Measurements from ENCODE around the gene CIZ1.

Gene CIZ1

GRCh38 chr9:128151309-128152132 lies 39.9 kb downstream of the CIZ1 start:
- Histone ChIP-seq H3K27me3 (ENCODE audit: control insufficient read depth in 3 of 3, insufficient read depth in 3 of 3, low read depth in 1 of 3, low read length in 3 of 3) (no peaks in the 10 kb centered on the region), H4K8ac (ENCODE audit: low read depth, low read length) (no peak overlapping the region), H4K91ac (ENCODE audit: low read depth, low read length, poor library complexity) (no peak overlapping the region), H2BK15ac (ENCODE audit: low read length) (peak overlapping the region; percentile 72), H2BK120ac (ENCODE audit: low read depth, low read length) (no peak overlapping the region), H2BK12ac (ENCODE audit: low read length) (no peak overlapping the region), H2AK5ac (ENCODE audit: low read depth, low read length) (peak overlapping the region; percentile 63), H3K18ac (ENCODE audit: low read length) (peak overlapping the region; percentile 64), H3K23ac (ENCODE audit: low read depth, low read length, poor library complexity) (no peak overlapping the region), H3K14ac (ENCODE audit: low read length) (no peak overlapping the region), H2BK5ac (ENCODE audit: low read length) (peak overlapping the region; percentile 61), H3K9me3 (replicated peaks in 1 of 2; ENCODE audit: control insufficient read depth in 2 of 2, insufficient read depth in 1 of 2, low read depth in 1 of 2, low read length in 2 of 2) (no peaks in the 10 kb centered on the region), H3K4me1 (ENCODE audit: control insufficient read depth in 2 of 2, insufficient read depth in 1 of 2, low read depth in 1 of 2, low read length in 2 of 2) (peaks cover 2 to 12% of the 10 kb centered on the region in 2 donors), H3K79me1 (ENCODE audit: low read depth, low read length) (peaks cover 1% of the 10 kb centered on the region), H3K4ac (ENCODE audit: low read length) (no peak overlapping the region), H3K4me2 (ENCODE audit: insufficient read depth, low read length, poor library complexity, severe bottlenecking) (no peak overlapping the region), H3K36me3 (replicated peaks in 1 of 2; ENCODE audit: control insufficient read depth in 2 of 2, insufficient read depth in 2 of 2, low read length in 2 of 2) (no peaks in the 10 kb centered on the region), H3K27ac (replicated peaks; ENCODE audit: low read length) (no peak overlapping the region), H3K4me3 (ENCODE audit: low read length in 2 of 2) (no peak overlapping the region), H3K9ac (ENCODE audit: low read depth, low read length, poor library complexity) (no peak overlapping the region), H2AFZ (ENCODE audit: low read length) (peak overlapping the region; percentile 48)
- no peak for DNase-seq (ENCODE audit: low spot score)
- WGBS, 2 donors (ENCODE audit: extremely low coverage in 2 of 2, insufficient read length in 2 of 2, insufficient replicate concordance in 1 of 2) = no CpG with 5 or more reads among the region's 18 CpGs

DNA sequence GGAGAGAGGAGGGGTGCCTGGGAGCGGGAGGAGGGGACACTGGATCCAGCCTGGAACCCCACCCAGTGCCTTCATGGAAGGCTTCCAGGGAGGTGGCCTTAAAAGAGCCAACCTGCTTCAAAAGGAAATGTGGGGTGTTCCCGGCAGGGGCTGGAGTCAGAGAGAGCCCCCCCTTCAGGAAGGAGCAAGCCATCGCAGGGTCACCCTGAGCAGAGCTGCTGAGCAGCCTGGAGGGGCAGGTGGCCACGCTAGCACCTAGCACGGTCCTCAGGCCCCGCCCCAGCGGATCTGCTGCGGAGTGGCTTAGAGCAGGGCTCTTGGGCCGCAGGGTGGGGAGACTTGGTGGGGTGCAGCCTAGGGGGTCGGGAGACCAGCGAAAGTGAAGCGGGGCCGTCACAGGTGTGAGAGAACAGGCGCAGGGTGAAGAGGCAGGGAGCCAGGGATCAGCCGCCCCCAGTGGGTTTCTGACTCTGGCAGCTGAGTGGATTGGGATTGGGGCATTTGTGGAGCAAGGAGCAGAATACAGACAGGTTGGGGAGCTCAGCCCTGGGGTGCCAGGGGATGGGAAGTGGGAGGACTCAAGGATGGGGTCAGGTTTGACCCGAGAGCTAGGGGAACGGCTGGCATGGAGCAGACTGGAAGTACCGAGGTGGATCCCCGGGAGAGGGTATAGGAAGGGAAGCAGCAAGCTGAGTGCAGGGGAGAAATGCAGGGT lies 40.6 kb downstream of the CIZ1 start:
- peak overlapping the region; percentile 61 for H2BK5ac ChIP-seq (ENCODE audit: low read length)
- no peak overlapping the region for H3K4me2 ChIP-seq (ENCODE audit: insufficient read depth, low read length, poor library complexity, severe bottlenecking)
- peak overlapping the region in 1 of 2 donors; percentile 17 for H3K4me3 ChIP-seq (ENCODE audit: low read length in 2 of 2)
- no peak overlapping the region for H3K27ac ChIP-seq (replicated peaks; ENCODE audit: low read length)
- no peaks in the 10 kb centered on the region for H3K36me3 ChIP-seq (replicated peaks in 1 of 2; ENCODE audit: control insufficient read depth in 2 of 2, insufficient read depth in 2 of 2, low read length in 2 of 2)
- peaks cover 2 to 12% of the 10 kb centered on the region in 2 donors for H3K4me1 ChIP-seq (ENCODE audit: control insufficient read depth in 2 of 2, insufficient read depth in 1 of 2, low read depth in 1 of 2, low read length in 2 of 2)
- H3K79me1 ChIP-seq (ENCODE audit: low read depth, low read length) = peaks cover 1% of the 10 kb centered on the region
- H2BK120ac ChIP-seq (ENCODE audit: low read depth, low read length) = peak overlapping the region; percentile 7
- WGBS, 2 donors (ENCODE audit: extremely low coverage in 2 of 2, insufficient read length in 2 of 2, insufficient replicate concordance in 1 of 2) = no CpG with 5 or more reads among the region's 19 CpGs
- peak overlapping the region; percentile 72 for H2BK15ac ChIP-seq (ENCODE audit: low read length)
- H3K9me3 ChIP-seq (replicated peaks in 1 of 2; ENCODE audit: control insufficient read depth in 2 of 2, insufficient read depth in 1 of 2, low read depth in 1 of 2, low read length in 2 of 2) = no peaks in the 10 kb centered on the region
- H3K23ac ChIP-seq (ENCODE audit: low read depth, low read length, poor library complexity) = no peak overlapping the region
- peak overlapping the region; percentile 48 for H2AFZ ChIP-seq (ENCODE audit: low read length)
- H4K91ac ChIP-seq (ENCODE audit: low read depth, low read length, poor library complexity) = no peak overlapping the region
- no peak for DNase-seq (ENCODE audit: low spot score)
- H3K18ac ChIP-seq (ENCODE audit: low read length) = peak overlapping the region; percentile 66
- no peak overlapping the region for H3K14ac ChIP-seq (ENCODE audit: low read length)
- H2AK5ac ChIP-seq (ENCODE audit: low read depth, low read length) = peak overlapping the region; percentile 63
- no peak overlapping the region for H3K4ac ChIP-seq (ENCODE audit: low read length)
- H3K27me3 ChIP-seq (ENCODE audit: control insufficient read depth in 3 of 3, insufficient read depth in 3 of 3, low read depth in 1 of 3, low read length in 3 of 3) = no peaks in the 10 kb centered on the region
- H4K8ac ChIP-seq (ENCODE audit: low read depth, low read length) = no peak overlapping the region
- H2BK12ac ChIP-seq (ENCODE audit: low read length) = no peak overlapping the region
- H3K9ac ChIP-seq (ENCODE audit: low read depth, low read length, poor library complexity) = no peak overlapping the region

DNA sequence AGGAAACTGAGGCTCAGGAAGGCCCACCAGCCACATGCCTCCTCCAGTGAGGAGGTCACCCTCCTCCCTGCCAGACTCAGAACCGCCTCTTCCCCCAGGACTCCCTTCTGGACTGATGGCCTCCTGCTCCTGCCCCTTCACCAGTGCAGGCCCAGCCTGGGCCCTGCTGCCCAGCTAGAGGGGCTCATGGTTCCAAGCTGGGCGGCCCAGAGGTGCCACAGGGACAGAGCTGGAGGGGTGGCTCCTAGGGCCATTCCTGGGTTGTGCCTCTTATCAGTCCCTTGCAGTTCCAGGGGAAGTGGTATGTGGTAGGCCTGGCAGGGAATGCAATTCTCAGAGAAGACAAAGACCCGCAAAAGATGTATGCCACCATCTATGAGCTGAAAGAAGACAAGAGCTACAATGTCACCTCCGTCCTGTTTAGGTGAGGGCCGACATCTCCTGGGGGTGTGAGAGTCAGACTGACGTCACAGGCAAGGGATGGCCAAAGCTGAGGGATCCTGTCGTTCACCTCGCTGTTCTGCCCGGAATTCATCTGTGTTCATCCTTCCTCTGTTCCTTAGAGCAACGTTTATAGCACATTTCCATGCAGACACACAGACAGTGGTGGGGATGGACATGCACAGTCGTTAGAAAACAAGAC lies 41.3 kb downstream of the CIZ1 start:
- peak overlapping the region; percentile 48 for H2AFZ ChIP-seq (ENCODE audit: low read length)
- no peak overlapping the region for H3K27ac ChIP-seq (replicated peaks; ENCODE audit: low read length)
- no peak overlapping the region for H4K8ac ChIP-seq (ENCODE audit: low read depth, low read length)
- H2BK12ac ChIP-seq (ENCODE audit: low read length) = no peak overlapping the region
- no peaks in the 10 kb centered on the region for H3K36me3 ChIP-seq (replicated peaks in 1 of 2; ENCODE audit: control insufficient read depth in 2 of 2, insufficient read depth in 2 of 2, low read length in 2 of 2)
- H2BK15ac ChIP-seq (ENCODE audit: low read length) = peak overlapping the region; percentile 78
- no CpG with 5 or more reads among the region's 11 CpGs for WGBS, 2 donors (ENCODE audit: extremely low coverage in 2 of 2, insufficient read length in 2 of 2, insufficient replicate concordance in 1 of 2)
- H2BK5ac ChIP-seq (ENCODE audit: low read length) = no peak overlapping the region
- no peak overlapping the region for H3K9ac ChIP-seq (ENCODE audit: low read depth, low read length, poor library complexity)
- no peak overlapping the region for H3K4me2 ChIP-seq (ENCODE audit: insufficient read depth, low read length, poor library complexity, severe bottlenecking)
- H3K23ac ChIP-seq (ENCODE audit: low read depth, low read length, poor library complexity) = no peak overlapping the region
- H4K91ac ChIP-seq (ENCODE audit: low read depth, low read length, poor library complexity) = no peak overlapping the region
- peak overlapping the region; percentile 10 for H3K4ac ChIP-seq (ENCODE audit: low read length)
- H2BK120ac ChIP-seq (ENCODE audit: low read depth, low read length) = no peak overlapping the region
- H2AK5ac ChIP-seq (ENCODE audit: low read depth, low read length) = peak overlapping the region; percentile 89
- DNase-seq (ENCODE audit: low spot score) = no peak
- H3K18ac ChIP-seq (ENCODE audit: low read length) = peak overlapping the region; percentile 66
- no peak overlapping the region for H3K14ac ChIP-seq (ENCODE audit: low read length)
- H3K27me3 ChIP-seq (ENCODE audit: control insufficient read depth in 3 of 3, insufficient read depth in 3 of 3, low read depth in 1 of 3, low read length in 3 of 3) = no peaks in the 10 kb centered on the region
- H3K9me3 ChIP-seq (replicated peaks in 1 of 2; ENCODE audit: control insufficient read depth in 2 of 2, insufficient read depth in 1 of 2, low read depth in 1 of 2, low read length in 2 of 2) = no peaks in the 10 kb centered on the region
- H3K4me1 ChIP-seq (ENCODE audit: control insufficient read depth in 2 of 2, insufficient read depth in 1 of 2, low read depth in 1 of 2, low read length in 2 of 2) = peaks cover 2 to 12% of the 10 kb centered on the region in 2 donors
- peaks cover 1% of the 10 kb centered on the region for H3K79me1 ChIP-seq (ENCODE audit: low read depth, low read length)
- no peak overlapping the region for H3K4me3 ChIP-seq (ENCODE audit: low read length in 2 of 2)

All from neuronal stem cell (in vitro differentiated cells).